K562 (cell line): ENCODE data around the gene CTRB2. TPM values are rescaled to one million over a fixed set of nuclear protein-coding genes. Genes with fewer than 3 reads are reported as not detected.
A peak's percentile ranks its signal among the peaks of the same experiment; 100 is the strongest.

Experiments used
- ATAC-seq: fragments of 200-7000 bp; cut with Tn5 transposase; 3 replicates; pipeline ENCODE4 v1.9.1; 2020; ENCODE audit warnings: moderate library complexity
- BruUV-seq: library from RNA; stranded (reverse); fragments of 400-500 nt; replicated peaks from 2 replicates; lab custom pipeline; 2021; lab: Mats Ljungman, UMichigan
- CTCF ChIA-PET: fragments of 300-600 bp; formaldehyde crosslinking; extraction: SDS; loops from one replicate; lab custom pipeline; 2021; ENCODE audit warnings: low intra/inter-chr PET ratio; lab: Yijun Ruan, JAX
- POLR2A ChIA-PET: fragments of 300-600, 350-650 bp; sonication (Branson Sonifier 250); formaldehyde crosslinking; extraction: SDS; loops from one replicate; lab custom pipeline; 2021; ENCODE audit warnings: antibody characterized with exemption, inconsistent platforms; lab: Yijun Ruan, JAX
- DNase-seq, 4 experiments: peaks; one replicate each; pipeline versions ENCODE4 v3.0.0 to v3.0.0-alpha.2; 2011 to 2018; ENCODE audit warnings: low spot score in 3 of 4, mixed read lengths in 3 of 4; ENCODE audit errors: extremely low read depth in 1 of 4
- FAIRE-seq: peaks from 2 replicates; lab custom pipeline; 2011; peaks lifted over from hg19 to GRCh38; lab: Jason Lieb, UNC
- H2AFZ ChIP-seq: 2 replicates; pipeline ENCODE4 v1.6.0; 2011; ENCODE audit warnings: low read depth, low read length, control low read depth, inconsistent platforms
- H3K27ac ChIP-seq: fragments of 200-600 bp; 3 replicates; pipeline ENCODE4 v1.8.0; 2011; ENCODE audit warnings: low read depth, mild to moderate bottlenecking, control low read depth, inconsistent platforms, low read length, moderate library complexity, mixed read lengths; ENCODE audit errors: extremely low read depth
- H3K27me3 ChIP-seq, 2 experiments: fragments of 300-600 bp in 1 of 2; 2 replicates in 1 of 2; 3 replicates in 1 of 2; pipeline versions ENCODE4 v1.6.0 to v1.8.0; 2011; ENCODE audit warnings: inconsistent platforms in 2 of 2, low read length in 2 of 2, mild to moderate bottlenecking in 1 of 2, mixed read lengths in 1 of 2, moderate library complexity in 1 of 2; ENCODE audit not compliant: control insufficient read depth in 2 of 2, insufficient read depth in 2 of 2
- H3K36me3 ChIP-seq: fragments of 300-600 bp; 3 replicates; pipeline ENCODE4 v1.8.0; 2011; ENCODE audit warnings: mild to moderate bottlenecking, low read length, inconsistent platforms; ENCODE audit not compliant: control insufficient read depth, insufficient read depth
- H3K4me1 ChIP-seq, 2 experiments: fragments of 200-600 bp in 1 of 2; replicated peaks in 1 of 2; 2 replicates in 1 of 2; 3 replicates in 1 of 2; pipeline versions ENCODE4 v1.5.1 to v1.8.0; 2011; ENCODE audit warnings: inconsistent platforms in 2 of 2, low read length in 2 of 2, mild to moderate bottlenecking in 1 of 2, mixed read lengths in 1 of 2, moderate library complexity in 1 of 2; ENCODE audit not compliant: control insufficient read depth in 2 of 2, insufficient read depth in 2 of 2
- H3K4me2 ChIP-seq: 2 replicates; pipeline ENCODE4 v1.6.1; 2011; ENCODE audit warnings: low read length, control low read depth, inconsistent platforms, mixed read lengths; ENCODE audit not compliant: insufficient read depth
- H3K4me3 ChIP-seq: fragments of 200-600 bp; sonication (generic), shearing (Covaris generic); 2 replicates; pipeline ENCODE4 v1.5.1; 2016; ENCODE audit warnings: control low read depth, inconsistent platforms
- H3K79me2 ChIP-seq: fragments of 200-600 bp; 3 replicates; pipeline ENCODE4 v1.8.0; 2011; ENCODE audit warnings: low read length, inconsistent platforms; ENCODE audit not compliant: control insufficient read depth, insufficient read depth
- H3K9ac ChIP-seq, 2 experiments: 2 replicates each; pipeline versions ENCODE4 v1.6.0 to v1.6.1; 2011; ENCODE audit warnings: low read depth in 2 of 2, low read length in 2 of 2, control low read depth in 1 of 2, inconsistent platforms in 1 of 2, mild to moderate bottlenecking in 1 of 2, mixed read lengths in 1 of 2; ENCODE audit not compliant: insufficient read depth in 1 of 2
- H3K9me1 ChIP-seq: one replicate; pipeline ENCODE4 v1.6.0; 2011; ENCODE audit warnings: inconsistent platforms, mild to moderate bottlenecking, low read length, moderate library complexity; ENCODE audit not compliant: control insufficient read depth, insufficient read depth
- H3K9me3 ChIP-seq: replicated peaks from 2 replicates; pipeline ENCODE4 v1.5.1; 2011; ENCODE audit warnings: low read depth, low read length, inconsistent platforms; ENCODE audit not compliant: control insufficient read depth, insufficient read depth
- H4K20me1 ChIP-seq: replicated peaks from 2 replicates; pipeline ENCODE4 v1.6.1; 2011; ENCODE audit warnings: low read length, inconsistent platforms, mixed read lengths; ENCODE audit not compliant: control insufficient read depth, insufficient read depth
- DPF2 ChIP-seq: fragments of 450-650 bp; IDR thresholded peaks from 2 replicates; pipeline ENCODE4 v1.6.1; 2016
- HDAC3 ChIP-seq: fragments of 450-650 bp; IDR thresholded peaks from 2 replicates; pipeline ENCODE4 v1.6.1; 2018; ENCODE audit warnings: borderline replicate concordance, mild to moderate bottlenecking, moderate library complexity; ENCODE audit not compliant: partially characterized antibody
- KDM2B ChIP-seq: fragments of 250-450 bp; sonication (Bioruptor Pico); IDR thresholded peaks from 2 replicates; pipeline ENCODE4 v1.8.0; 2021; ENCODE audit warnings: mild to moderate bottlenecking, moderate library complexity
- NRF1 ChIP-seq, 2 experiments: fragments of 450-650 bp; IDR thresholded peaks in 1 of 2; conservative IDR thresholded peaks in 1 of 2; 2 replicates each; pipeline ENCODE4 v1.6.1; 2014; ENCODE audit warnings: mild to moderate bottlenecking in 2 of 2
- PRDM10 ChIP-seq: fragments of 450-650 bp; IDR thresholded peaks from 2 replicates; pipeline ENCODE4 v1.6.1; 2018; ENCODE audit not compliant: partially characterized antibody
- ZBTB33 ChIP-seq: sonication (generic); formaldehyde crosslinking; IDR thresholded peaks from 2 replicates; pipeline ENCODE4 v1.8.1; 2023; ENCODE audit warnings: mild to moderate bottlenecking, missing genetic modification reagents
- ZNF586 ChIP-seq: fragments of 450-650 bp; formaldehyde crosslinking; conservative IDR thresholded peaks from 2 replicates; pipeline ENCODE4 v1.4.0; 2020; ENCODE audit warnings: mild to moderate bottlenecking, moderate library complexity
- WGBS: fragments of 100-300 bp; shearing (Covaris generic); methylation state at CpG from one replicate; pipeline ENCODE4 v1.1.6; 2016; ENCODE audit warnings: low coverage, mixed read lengths; ENCODE audit not compliant: insufficient coverage; ENCODE audit errors: missing lambda C conversion rate; 5-methylcytosine and 5-hydroxymethylcytosine counted together
- in situ Hi-C: fragments of 300-500 bp; cut with MboI; formaldehyde crosslinking; loops from 4 replicates; pipeline ENCODE4 v1.15.0; 2018; ENCODE audit warnings: inconsistent platforms, mixed read lengths
- intact Hi-C: fragments of 100-400 bp; cut with micrococcal nuclease; formaldehyde crosslinking; loops from 2 replicates; pipeline ENCODE4 v1.14.2; 2022
- polyA plus RNA-seq, 8 experiments: library from polyadenylated mRNA; depleted of rRNA in 4 of 8; stranded (reverse) in 5 of 8; unstranded in 3 of 8; fragments of >200 nt; fragmentation: Nextera tagmentation in 2 of 8; fragmentation: Illumina TruSeq in 1 of 8; extraction: Ambion mirVana in 2 of 8; extraction: Trizol in 1 of 8; gene quantifications; 2 replicates each; pipeline versions ENCODE4 v1.2.1 to v1.2.3, GENCODE V29; 2011 to 2014; ENCODE audit warnings: inconsistent platforms in 1 of 8, missing spikeins in 1 of 8
- total RNA-seq, 7 experiments: library from RNA; depleted of rRNA in 6 of 7; stranded (reverse); fragments of >200 nt in 6 of 7; fragmentation: Illumina TruSeq in 2 of 7; extraction: Trizol in 2 of 7; gene quantifications; 2 replicates each; pipeline versions ENCODE4 v1.2.1 to v1.2.3, GENCODE V29; 2011 to 2021; ENCODE audit warnings: low replicate concordance in 1 of 7

The CTRB2 gene
- total and polyA plus RNA-seq, 9 of the 15 experiments (the other 6 are each of a cell fraction or from before 2014, with no cell fraction given) = 5.1 TPM; not detected in 8

- H3K9me1 ChIP-seq = peaks cover 9% of the 10 kb centered on the region
- H3K36me3 ChIP-seq = peaks cover 51% of the 10 kb centered on the region; the same call in 2 of the 3 replicates
- H3K4me2 ChIP-seq = no peak overlapping the region
- in situ Hi-C loops (no loop called here), intact Hi-C loops (no loop called here)
- no peak overlapping the region for H3K4me3 ChIP-seq
- POLR2A ChIA-PET = no interaction called here
- 0 out of 2 replicates have a peak, but pooled peaks cover 4% of the 10 kb centered on the region for H4K20me1 ChIP-seq
- WGBS = 76% methylated on average over 14 of the region's 25 CpGs
- no peak for TF ChIP-seq HDAC3
- no peak for TF ChIP-seq KDM2B
- no peak for TF ChIP-seq PRDM10
- no peak for TF ChIP-seq NRF1 (conservative IDR thresholded peaks at IDR 0.05 in 1 of 2, IDR thresholded peaks at IDR 0.05 in 1 of 2)
- TF ChIP-seq ZNF586 = no peak
- no peak for TF ChIP-seq DPF2
- TF ChIP-seq ZBTB33 = 0 out of 2 replicates have a peak, but pooled peaks have one; percentile 15
- no peaks in the 10 kb centered on the region for H3K9me3 ChIP-seq
- CTCF ChIA-PET = no interaction called here
- H3K27ac ChIP-seq = no peak overlapping the region
- BruUV-seq = no TSS peak
- no peaks in the 10 kb centered on the region for H3K27me3 ChIP-seq
- ATAC-seq = no peak
- no peak for FAIRE-seq
- no peak overlapping the region for H2AFZ ChIP-seq
- no peak for DNase-seq
- H3K4me1 ChIP-seq = peaks cover 0 to 71% of the 10 kb centered on the region in 2 experiments; a peak in 3 of 5 replicates
- no peaks in the 10 kb centered on the region for H3K79me2 ChIP-seq
- H3K9ac ChIP-seq = peak overlapping the region in 1 of 2 experiments; percentile 78; a peak in 2 of 4 replicates
Observed at GRCh38 chr16:75238132-75238852, 31.3 kb upstream of the CTRB2 start.
